T-helper 1 cell treated with Interleukin-12 subunit alpha and Interleukin-12 subunit beta and Interleukin-4 antibody, amounts not matched to agents 30 μg/mL and 1 μg/mL, for 36 hours (primary cell): Measurements from ENCODE around the gene PRG3.
"Not testable (repeated sequence)": the region's sequence is repeated elsewhere in the genome, so short reads cannot be mapped to it uniquely, and the experiment has no call there.

ENCODE experiments used
- H3K27ac Mint-ChIP-seq: one replicate; pipeline ENCODE4 v1.8.0; 2021; ENCODE audit warnings: mild to moderate bottlenecking, mixed read lengths
- H3K27me3 Mint-ChIP-seq: one replicate; pipeline ENCODE4 v1.8.0; 2021; ENCODE audit warnings: low read depth, mixed read lengths
- H3K36me3 Mint-ChIP-seq: one replicate; pipeline ENCODE4 v1.8.0; 2021; ENCODE audit warnings: low read depth, mixed read lengths
- H3K4me1 Mint-ChIP-seq: one replicate; pipeline ENCODE4 v1.8.0; 2021; ENCODE audit warnings: low read depth, mixed read lengths
- H3K4me3 Mint-ChIP-seq: one replicate; pipeline ENCODE4 v1.8.0; 2021; ENCODE audit warnings: mild to moderate bottlenecking, moderate library complexity, mixed read lengths
- H3K9me3 Mint-ChIP-seq: one replicate; pipeline ENCODE4 v1.8.0; 2021; ENCODE audit warnings: mixed read lengths

PRG3 gene

DNA sequence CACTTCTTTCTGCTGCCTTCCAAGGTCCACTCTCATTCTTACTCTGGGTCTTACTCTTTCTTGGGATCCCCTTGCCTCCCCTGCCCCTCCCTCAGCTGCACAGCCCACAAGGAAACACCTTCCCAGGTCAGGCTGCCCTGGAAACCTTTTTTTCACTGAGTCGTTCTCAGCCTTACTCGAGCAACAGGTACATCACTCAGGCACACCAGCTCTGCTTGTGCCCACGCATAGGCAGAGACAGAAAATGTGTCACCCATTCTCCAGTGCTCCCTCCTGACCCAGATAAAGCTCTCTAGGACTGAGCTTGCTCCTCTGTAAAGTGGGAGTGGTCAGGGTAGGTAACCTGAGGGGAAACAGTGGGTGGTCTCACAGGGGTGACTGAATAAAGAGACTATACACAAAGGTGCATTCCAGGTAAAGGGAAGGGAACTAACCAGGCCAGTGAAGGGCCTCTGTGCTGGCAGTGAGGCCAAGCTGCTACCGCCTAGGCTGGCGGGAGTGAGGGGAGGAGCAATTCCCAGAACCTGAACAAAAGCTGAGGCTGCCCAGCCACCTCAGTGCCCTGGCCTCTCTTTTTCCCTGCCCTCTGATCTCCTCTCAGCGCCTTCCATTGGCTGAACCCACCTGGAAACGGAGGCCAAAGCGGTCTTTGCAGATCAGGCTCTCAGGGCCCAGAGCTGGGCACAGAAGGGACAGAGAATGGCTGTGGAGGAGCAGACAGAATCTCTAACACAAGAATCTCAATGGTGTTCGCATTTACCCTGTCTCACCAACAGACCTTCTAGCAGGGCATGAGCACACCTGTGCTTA lies 15.9 kb downstream of the PRG3 start:
- no peaks in the 10 kb centered on the region for H3K36me3 Mint-ChIP-seq
- H3K27me3 Mint-ChIP-seq: no peaks in the 10 kb centered on the region
- no peaks in the 10 kb centered on the region for H3K4me1 Mint-ChIP-seq
- H3K27ac Mint-ChIP-seq: no peak overlapping the region
- H3K4me3 Mint-ChIP-seq: no peak overlapping the region
- H3K9me3 Mint-ChIP-seq: no peaks in the 10 kb centered on the region

DNA sequence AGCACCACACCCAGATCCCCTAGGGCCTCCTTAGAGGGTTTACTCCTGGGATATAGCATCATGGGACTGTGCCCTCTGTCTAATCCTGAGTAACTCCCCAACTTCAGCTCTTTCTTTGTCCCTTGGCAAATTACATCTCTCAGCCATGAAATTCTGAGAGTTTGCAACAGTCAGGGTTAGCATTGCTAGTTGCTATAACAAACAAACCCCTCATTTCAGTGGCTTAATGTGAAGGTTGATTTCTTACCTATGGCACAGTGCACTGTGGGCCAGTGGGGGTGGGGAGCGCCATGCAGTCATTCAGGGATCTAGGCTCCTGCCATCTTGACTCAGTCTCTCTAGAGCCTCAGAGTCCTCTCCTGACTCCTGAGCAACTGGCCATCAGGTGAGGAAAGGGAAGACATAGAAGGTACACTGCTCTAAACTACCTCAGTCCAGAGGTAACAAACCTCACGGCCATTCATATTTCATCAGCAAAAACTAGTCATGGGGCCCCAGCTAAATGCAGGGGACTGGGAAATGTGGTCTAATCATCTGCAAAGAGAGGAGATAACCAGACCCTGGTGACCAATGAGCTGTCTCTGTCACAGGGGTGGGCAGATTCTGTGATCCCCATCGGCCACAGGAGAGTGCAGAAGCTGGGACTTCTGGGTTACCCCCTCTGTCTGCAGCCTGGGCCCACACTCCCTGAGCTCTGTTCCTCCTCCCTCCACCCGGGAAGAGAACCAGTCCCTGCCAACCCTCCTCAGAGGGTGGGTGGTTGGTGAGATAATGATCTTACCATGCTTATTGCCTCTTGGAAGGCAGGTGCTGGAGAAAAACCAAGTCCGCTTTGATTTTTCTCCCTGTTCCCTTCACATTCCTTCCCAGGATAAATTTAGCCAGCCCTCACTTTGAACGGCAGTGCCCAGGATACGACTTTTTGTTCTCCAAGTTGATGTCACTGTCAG lies 17.5 kb downstream of the PRG3 start:
- Mint-ChIP-seq H3K36me3 (no peaks in the 10 kb centered on the region), H3K27ac (no peak overlapping the region)

DNA sequence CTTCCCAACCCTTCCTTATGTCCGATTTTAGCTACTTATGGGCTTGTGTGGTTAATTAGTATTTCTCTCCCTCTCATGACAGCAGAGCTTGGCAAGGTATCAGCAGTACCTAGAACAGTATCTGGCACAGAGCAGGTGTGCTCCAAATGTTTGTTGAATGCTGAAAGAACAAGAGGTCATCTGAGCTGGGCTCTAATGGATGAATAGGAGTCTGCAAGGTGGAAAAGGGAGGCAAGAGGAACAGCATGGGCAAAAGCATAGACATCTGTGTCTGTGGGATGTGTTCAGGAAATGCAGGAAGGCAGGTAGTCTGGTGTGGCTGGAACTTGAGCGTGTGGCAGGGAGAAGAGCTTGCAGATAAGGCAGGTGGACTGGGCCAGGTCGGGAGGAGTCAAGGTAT lies 19.0 kb downstream of the PRG3 start:
- H3K4me1 Mint-ChIP-seq: no peaks in the 10 kb centered on the region
- H3K9me3 Mint-ChIP-seq: no peaks in the 10 kb centered on the region
- no peaks in the 10 kb centered on the region for H3K36me3 Mint-ChIP-seq
- H3K27me3 Mint-ChIP-seq: no peaks in the 10 kb centered on the region
- H3K27ac Mint-ChIP-seq: no peak overlapping the region
- H3K4me3 Mint-ChIP-seq: no peak overlapping the region

More for the DNA sequence above, 17.5 kb downstream of the PRG3 start:
- no peak overlapping the region for H3K4me3 Mint-ChIP-seq
- no peaks in the 10 kb centered on the region for H3K9me3 Mint-ChIP-seq
- H3K27me3 Mint-ChIP-seq: no peaks in the 10 kb centered on the region
- no peaks in the 10 kb centered on the region for H3K4me1 Mint-ChIP-seq

DNA sequence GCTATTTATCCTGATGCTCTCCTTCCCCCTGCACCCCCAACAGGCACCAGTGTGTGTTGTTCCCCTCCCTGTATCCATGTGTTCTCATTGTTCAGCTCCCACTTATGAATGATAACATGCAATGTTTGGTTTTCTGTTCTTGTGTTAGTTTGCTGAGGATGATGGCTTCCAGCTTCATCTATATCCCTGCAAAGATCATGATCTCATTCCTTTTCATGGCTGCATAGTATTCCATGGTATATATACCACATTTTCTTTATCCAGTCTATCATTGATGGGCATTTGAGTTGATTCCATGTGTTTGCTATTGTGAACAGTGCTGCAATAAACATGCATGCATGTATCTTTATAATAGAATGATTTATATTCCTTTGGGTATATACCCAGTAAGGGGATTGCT lies 19.5 kb downstream of the PRG3 start:
- H3K4me3 Mint-ChIP-seq, H3K27me3 Mint-ChIP-seq, H3K36me3 Mint-ChIP-seq, H3K27ac Mint-ChIP-seq, H3K4me1 Mint-ChIP-seq, H3K9me3 Mint-ChIP-seq: not testable (repeated sequence)

DNA sequence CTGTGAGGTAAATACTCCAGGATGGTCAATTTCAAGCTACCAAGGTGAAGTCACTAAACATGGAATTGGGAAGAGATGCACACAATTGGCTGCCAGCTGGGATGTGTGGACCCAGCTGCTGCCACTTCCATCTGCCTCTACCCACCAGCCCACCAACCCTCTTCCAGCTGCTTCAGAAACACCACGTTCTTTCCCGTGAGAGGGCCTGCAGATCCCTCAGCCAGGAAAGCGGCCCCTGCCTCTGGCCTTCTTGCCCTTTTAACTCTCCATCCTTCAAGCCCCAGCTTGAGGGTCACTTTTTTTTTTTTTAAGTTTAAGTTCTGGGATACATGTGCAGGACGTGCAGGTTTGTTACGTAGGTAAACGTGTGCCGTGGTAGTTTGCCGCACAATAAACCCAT lies 20.0 kb downstream of the PRG3 start:
- peaks cover 6% of the 10 kb centered on the region for H3K27me3 Mint-ChIP-seq
- no peak overlapping the region for H3K27ac Mint-ChIP-seq
- H3K4me1 Mint-ChIP-seq: no peaks in the 10 kb centered on the region
- H3K4me3 Mint-ChIP-seq: no peak overlapping the region
- no peaks in the 10 kb centered on the region for H3K9me3 Mint-ChIP-seq
- no peaks in the 10 kb centered on the region for H3K36me3 Mint-ChIP-seq

DNA sequence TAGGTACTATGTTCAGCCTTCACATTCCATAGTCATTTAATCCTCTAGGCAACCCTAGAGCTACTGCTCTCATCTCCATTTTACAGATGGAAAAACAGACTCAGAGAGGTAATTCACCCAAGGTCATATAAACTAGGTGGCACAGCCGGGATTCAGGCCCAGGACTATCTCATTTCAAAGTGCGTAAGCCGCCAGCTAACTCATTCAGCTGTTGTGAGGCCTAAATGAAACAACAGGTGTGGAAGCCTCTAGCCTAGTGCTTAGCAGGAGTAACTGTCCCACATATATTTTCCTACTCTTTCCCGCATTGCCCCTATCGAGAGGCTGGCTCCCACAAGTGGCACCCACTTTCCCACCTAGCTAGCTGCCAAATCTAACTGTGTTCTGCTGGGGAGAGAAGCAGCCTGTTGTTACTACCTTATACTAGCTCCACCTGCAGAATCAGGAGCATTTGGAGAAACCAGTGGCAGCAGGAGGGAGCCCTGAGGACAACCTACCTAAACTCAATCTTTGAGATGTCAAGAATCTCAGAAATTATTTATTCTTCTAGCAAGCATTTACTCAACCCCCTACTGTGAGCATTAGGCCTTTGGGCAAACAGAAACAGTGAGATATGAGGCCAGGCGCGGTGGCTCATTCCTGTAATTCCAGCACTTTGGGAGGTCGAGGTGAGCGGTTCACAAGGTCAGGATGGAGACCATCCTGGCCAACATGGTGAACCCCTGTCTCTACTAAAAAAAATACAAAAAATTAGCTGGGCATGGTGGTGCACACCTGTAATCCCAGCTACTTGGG lies 20.9 kb downstream of the PRG3 start:
- Mint-ChIP-seq H3K36me3 (no peaks in the 10 kb centered on the region), H3K4me1 (no peaks in the 10 kb centered on the region), H3K9me3 (no peaks in the 10 kb centered on the region), H3K4me3 (no peak overlapping the region), H3K27me3 (peaks cover 7% of the 10 kb centered on the region), H3K27ac (no peak overlapping the region)

DNA sequence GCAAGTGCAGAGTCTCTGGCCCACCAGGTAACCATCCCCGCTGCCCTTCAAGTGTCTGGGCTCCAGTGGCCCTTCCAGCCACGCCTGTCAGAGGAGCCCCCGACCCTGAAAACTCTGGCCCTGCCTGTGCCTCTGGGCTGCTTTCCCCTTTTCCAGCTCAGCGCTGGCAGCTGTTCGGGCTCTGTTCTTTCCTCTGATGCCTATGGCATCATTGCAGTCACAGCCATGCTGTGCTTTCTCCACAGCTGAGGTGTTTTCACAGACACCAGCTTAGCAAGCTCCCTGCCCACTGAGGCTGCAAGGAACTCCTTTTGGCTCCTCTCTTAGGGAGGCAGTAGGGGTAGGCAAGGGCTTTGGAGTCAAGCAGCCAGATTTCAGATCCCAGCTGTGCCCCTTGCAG lies 21.6 kb downstream of the PRG3 start:
- H3K27ac Mint-ChIP-seq: no peak overlapping the region
- H3K9me3 Mint-ChIP-seq: no peaks in the 10 kb centered on the region
- H3K4me1 Mint-ChIP-seq: no peaks in the 10 kb centered on the region
- H3K36me3 Mint-ChIP-seq: no peaks in the 10 kb centered on the region
- peaks cover 13% of the 10 kb centered on the region for H3K27me3 Mint-ChIP-seq
- H3K4me3 Mint-ChIP-seq: no peak overlapping the region

DNA sequence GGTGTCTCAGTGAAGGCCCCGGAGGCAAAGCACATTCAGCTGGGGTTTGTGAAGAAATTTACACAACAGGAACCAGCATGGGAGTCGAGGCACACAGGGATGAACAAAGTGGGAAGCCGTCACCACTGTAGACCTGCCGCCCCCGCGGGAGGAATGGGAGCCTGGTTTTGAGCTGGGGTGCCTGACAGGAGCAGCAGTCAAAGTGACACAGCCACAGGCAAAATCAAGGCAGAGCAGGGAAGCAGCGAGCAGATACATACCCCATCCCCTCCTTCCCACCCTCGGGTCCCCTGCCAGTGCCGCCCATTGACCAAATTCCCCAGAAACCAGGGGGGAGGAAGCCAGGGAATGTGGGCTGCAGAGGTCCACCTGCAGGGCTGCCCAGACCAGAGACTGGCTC lies 22.0 kb downstream of the PRG3 start:
- Mint-ChIP-seq H3K9me3 (no peaks in the 10 kb centered on the region), H3K4me1 (no peaks in the 10 kb centered on the region), H3K4me3 (no peak overlapping the region), H3K36me3 (no peaks in the 10 kb centered on the region), H3K27ac (no peak overlapping the region), H3K27me3 (peaks cover 17% of the 10 kb centered on the region)

DNA sequence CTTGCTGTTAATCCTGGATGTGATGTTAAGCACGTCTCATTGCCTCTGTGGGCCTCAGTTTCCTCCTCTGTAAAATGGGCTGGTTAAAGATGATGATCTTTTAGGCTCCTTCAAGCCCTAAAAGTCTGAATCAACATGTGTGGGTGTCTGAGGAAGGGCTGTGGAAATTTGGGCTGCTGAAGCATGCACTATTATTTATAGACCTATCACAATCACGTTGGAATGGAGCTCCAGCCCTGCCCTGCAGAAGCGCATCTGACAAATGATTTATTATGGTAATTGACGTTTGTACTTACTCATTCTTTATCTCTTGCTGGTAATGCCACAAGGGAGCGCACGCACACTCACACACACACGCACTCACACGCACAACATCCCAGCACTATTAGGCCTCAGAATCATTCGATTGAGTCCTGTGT lies 22.4 kb downstream of the PRG3 start:
- Mint-ChIP-seq H3K36me3 (no peaks in the 10 kb centered on the region), H3K4me1 (no peaks in the 10 kb centered on the region), H3K9me3 (no peaks in the 10 kb centered on the region), H3K27ac (no peak overlapping the region), H3K4me3 (no peak overlapping the region), H3K27me3 (peaks cover 17% of the 10 kb centered on the region)

DNA sequence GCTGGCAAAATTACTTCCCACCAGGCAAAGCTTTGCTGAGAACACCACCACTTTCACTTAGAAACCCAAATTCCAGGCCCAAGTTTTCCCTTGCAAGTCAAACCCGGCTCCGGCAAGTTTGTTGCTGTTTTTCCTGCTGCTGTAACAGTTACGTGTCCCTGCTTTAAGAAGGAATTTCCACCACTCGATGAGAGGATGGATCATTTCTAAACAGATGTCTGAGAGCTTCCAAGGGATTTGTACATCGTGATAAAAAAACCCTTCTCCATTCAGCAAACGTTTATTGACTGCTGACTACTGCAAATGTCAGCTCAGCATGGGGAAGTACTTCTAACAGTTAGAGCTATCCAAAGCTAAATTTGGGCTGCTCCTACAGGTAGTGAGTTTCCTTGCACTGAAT lies 23.1 kb downstream of the PRG3 start:
- Mint-ChIP-seq H3K9me3 (no peaks in the 10 kb centered on the region), H3K4me3 (no peak overlapping the region), H3K4me1 (no peaks in the 10 kb centered on the region), H3K36me3 (no peaks in the 10 kb centered on the region), H3K27ac (no peak overlapping the region), H3K27me3 (peaks cover 22% of the 10 kb centered on the region)

DNA sequence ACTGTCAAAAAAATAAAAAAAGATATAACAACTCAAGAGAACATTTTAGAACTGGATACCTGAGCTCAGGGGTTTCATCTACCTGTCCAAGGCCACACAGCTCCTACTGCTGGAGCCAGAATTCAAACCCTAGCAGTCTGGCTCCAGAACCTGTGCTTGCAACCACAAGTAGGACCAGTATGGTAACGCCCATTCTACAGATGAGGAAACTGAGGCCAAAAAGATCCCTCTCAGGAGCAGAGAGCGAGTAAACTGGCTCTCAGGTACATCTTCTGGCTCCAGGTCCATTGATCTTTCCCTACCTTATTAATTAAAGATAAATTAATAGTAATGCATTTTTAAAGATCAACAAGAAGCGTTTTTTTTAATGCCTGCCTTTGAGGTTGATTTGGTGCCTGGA lies 23.6 kb downstream of the PRG3 start:
- Mint-ChIP-seq H3K4me3 (no peak overlapping the region), H3K9me3 (no peaks in the 10 kb centered on the region), H3K27me3 (peaks cover 22% of the 10 kb centered on the region), H3K36me3 (no peaks in the 10 kb centered on the region), H3K4me1 (no peaks in the 10 kb centered on the region), H3K27ac (no peak overlapping the region)

DNA sequence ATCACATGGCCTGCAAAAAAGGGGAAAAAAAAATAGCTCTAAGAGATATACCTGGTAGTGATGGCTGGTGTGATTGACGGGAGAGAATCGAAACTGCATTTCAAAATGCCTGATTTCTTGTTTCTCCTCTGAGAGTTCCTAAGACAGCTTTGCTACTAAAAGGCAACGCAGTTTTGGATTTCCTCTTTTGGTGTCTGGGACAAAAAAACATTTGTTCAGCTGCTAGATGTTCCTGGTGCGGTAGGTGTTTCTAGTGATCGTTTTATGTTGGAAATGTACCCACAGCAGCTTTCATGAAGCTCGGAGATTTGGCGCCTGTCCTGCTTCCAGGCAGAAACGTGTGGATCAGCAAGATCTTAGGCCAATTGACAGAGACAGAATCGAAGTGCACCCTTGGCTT lies 24.7 kb downstream of the PRG3 start:
- H3K27ac Mint-ChIP-seq: no peak overlapping the region
- peaks cover 3% of the 10 kb centered on the region for H3K36me3 Mint-ChIP-seq
- peaks cover 5% of the 10 kb centered on the region for H3K9me3 Mint-ChIP-seq
- no peak overlapping the region for H3K4me3 Mint-ChIP-seq
- H3K4me1 Mint-ChIP-seq: no peaks in the 10 kb centered on the region
- peaks cover 22% of the 10 kb centered on the region for H3K27me3 Mint-ChIP-seq

DNA sequence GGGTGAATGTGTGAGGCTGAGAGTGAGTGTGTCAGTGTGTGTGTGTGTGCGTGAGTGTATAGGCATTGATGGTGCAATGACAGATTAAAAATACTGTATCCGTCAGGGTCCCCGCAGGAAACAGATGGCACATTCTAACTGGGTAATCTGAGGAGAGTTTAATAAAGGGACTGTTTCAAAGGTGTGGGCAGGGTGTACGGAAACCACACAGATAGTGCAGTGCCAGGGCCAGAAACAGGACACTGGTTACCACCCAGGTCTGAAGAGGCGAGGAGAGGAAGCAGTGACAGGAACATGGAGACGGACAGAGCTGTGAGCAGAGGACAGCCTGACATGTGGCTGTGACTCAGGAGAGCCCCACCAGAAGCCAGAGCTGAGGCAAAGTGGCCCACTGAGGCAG lies 26.3 kb downstream of the PRG3 start:
- H3K36me3 Mint-ChIP-seq: peaks cover 3% of the 10 kb centered on the region
- no peak overlapping the region for H3K4me3 Mint-ChIP-seq
- H3K27me3 Mint-ChIP-seq: peaks cover 22% of the 10 kb centered on the region
- peaks cover 6% of the 10 kb centered on the region for H3K9me3 Mint-ChIP-seq
- no peaks in the 10 kb centered on the region for H3K4me1 Mint-ChIP-seq
- H3K27ac Mint-ChIP-seq: no peak overlapping the region

DNA sequence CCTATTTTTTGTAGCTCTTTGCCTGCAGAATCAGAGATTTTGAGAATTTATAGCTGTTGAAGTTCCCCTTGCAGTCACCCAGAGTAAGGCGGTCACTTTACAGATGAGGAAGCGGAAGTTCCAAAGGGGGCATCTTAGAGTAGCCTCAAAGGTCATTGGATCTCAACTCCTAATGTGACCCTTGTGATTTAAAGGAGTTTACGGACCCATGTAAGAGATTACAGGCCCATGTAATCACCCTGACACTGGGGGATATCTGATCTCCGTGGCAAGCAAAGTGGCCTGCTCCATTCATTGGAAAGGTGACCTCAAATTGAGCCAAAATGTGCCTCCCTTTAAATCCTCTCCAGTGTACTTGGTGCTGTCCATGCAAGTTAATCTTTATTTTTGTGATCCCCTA lies 27.1 kb downstream of the PRG3 start:
- Mint-ChIP-seq H3K4me3 (no peak overlapping the region), H3K27ac (no peak overlapping the region), H3K27me3 (peaks cover 22% of the 10 kb centered on the region), H3K36me3 (peaks cover 3% of the 10 kb centered on the region), H3K4me1 (no peaks in the 10 kb centered on the region), H3K9me3 (peaks cover 6% of the 10 kb centered on the region)
